Dermis blood vessel endothelial cell (primary cell): ENCODE measurements around the gene SORCS3. TPM values are rescaled to one million over a fixed set of nuclear protein-coding genes. Genes with fewer than 3 reads are reported as not detected.

ENCODE experiments used
- DNase-seq: peaks from one replicate; pipeline ENCODE4 v3.0.0; 2010
- total RNA-seq: library from RNA; depleted of rRNA; stranded (reverse); fragments of >200 nt; gene quantifications from 2 replicates; pipeline ENCODE4 v1.2.3, GENCODE V29; 2014

Gene SORCS3
- total RNA-seq, 1 donor from 2014 or later = not detected

- no peak for DNase-seq
Measured at GRCh38 chr10:105197598-105198364, 556.7 kb downstream of the SORCS3 start.

GRCh38 chr10:105206616-105207015 lies 565.5 kb downstream of the SORCS3 start:
- no peak for DNase-seq

GRCh38 chr10:105207476-105207995 lies 566.4 kb downstream of the SORCS3 start:
- no peak for DNase-seq

GRCh38 chr10:105210546-105210945 lies 569.5 kb downstream of the SORCS3 start:
- no peak for DNase-seq

GRCh38 chr10:105237685-105238084 lies 596.6 kb downstream of the SORCS3 start:
- no peak for DNase-seq

- no peak for DNase-seq
Measured at GRCh38 chr10:105239311-105240219, 598.5 kb downstream of the SORCS3 start.

- DNase-seq = no peak
Measured at GRCh38 chr10:105241254-105241653, 600.2 kb downstream of the SORCS3 start.

- no peak for DNase-seq
Measured at GRCh38 chr10:105243381-105243780, 602.3 kb downstream of the SORCS3 start.

GRCh38 chr10:105243825-105244224 lies 602.7 kb downstream of the SORCS3 start:
- no peak for DNase-seq

- no peak for DNase-seq
Measured at GRCh38 chr10:105247831-105248499, 606.9 kb downstream of the SORCS3 start.

GRCh38 chr10:105252911-105253310 lies 611.8 kb downstream of the SORCS3 start:
- no peak for DNase-seq

- no peak for DNase-seq
Measured at GRCh38 chr10:105253515-105254212, 612.6 kb downstream of the SORCS3 start.

- DNase-seq = no peak
Measured at GRCh38 chr10:105258036-105258673, 617.1 kb downstream of the SORCS3 start.

GRCh38 chr10:105258674-105259065 lies 617.6 kb downstream of the SORCS3 start:
- DNase-seq = no peak

- no peak for DNase-seq
Measured at GRCh38 chr10:105259201-105259600, 618.1 kb downstream of the SORCS3 start.

- DNase-seq = no peak
Measured at GRCh38 chr10:105262666-105263065, 621.6 kb downstream of the SORCS3 start.

GRCh38 chr10:105266966-105267539 lies 626.0 kb downstream of the SORCS3 start:
- no peak for DNase-seq

GRCh38 chr10:105268961-105269360 lies 627.9 kb downstream of the SORCS3 start:
- no peak for DNase-seq

- DNase-seq = no peak
Measured at GRCh38 chr10:105269689-105270088, 628.6 kb downstream of the SORCS3 start.

GRCh38 chr10:105274556-105275070 lies 633.5 kb downstream of the SORCS3 start:
- no peak for DNase-seq

GRCh38 chr10:105278439-105278838 lies 637.3 kb downstream of the SORCS3 start:
- DNase-seq = no peak
